HT1080 (cell line): ENCODE measurements around the gene MLPH. TPM values are rescaled to one million over a fixed set of nuclear protein-coding genes. Genes with fewer than 3 reads are reported as not detected.

ENCODE experiments used
- DNase-seq: peaks from one replicate; pipeline ENCODE4 v3.0.0-alpha.2; 2015; ENCODE audit warnings: low read depth
- total RNA-seq: library from RNA; depleted of rRNA; stranded (reverse); fragments of >200 nt; shearing (Covaris generic); gene quantifications from 2 replicates; pipeline ENCODE4 v1.2.3, GENCODE V29; 2014

MLPH gene
- total RNA-seq, 1 experiment from 2014 or later = not detected

- no peak for DNase-seq
These were observed 52.6 kb downstream of the MLPH start for GRCh38 chr2:237539681-237540080.

GRCh38 chr2:237540223-237540775 is 53.2 kb downstream of the MLPH start:
- no peak for DNase-seq

GRCh38 chr2:237540823-237541222 is 53.8 kb downstream of the MLPH start:
- peak; percentile 52 for DNase-seq

GRCh38 chr2:237541243-237541642 is 54.2 kb downstream of the MLPH start:
- no peak for DNase-seq

GRCh38 chr2:237542001-237542704 is 55.1 kb downstream of the MLPH start:
- no peak for DNase-seq

GRCh38 chr2:237546040-237546875 is 59.2 kb downstream of the MLPH start:
- no peak for DNase-seq

GRCh38 chr2:237546876-237547395 is 59.9 kb downstream of the MLPH start:
- DNase-seq = no peak

GRCh38 chr2:237547841-237548416 is 60.9 kb downstream of the MLPH start:
- DNase-seq = no peak

- DNase-seq = no peak
These were observed 62.2 kb downstream of the MLPH start for GRCh38 chr2:237549216-237549615.

GRCh38 chr2:237549643-237550415 is 62.8 kb downstream of the MLPH start:
- no peak for DNase-seq

GRCh38 chr2:237551071-237551574 is 64.1 kb downstream of the MLPH start:
- DNase-seq = no peak

- DNase-seq = peak; percentile 26
These were observed 65.9 kb downstream of the MLPH start for GRCh38 chr2:237552908-237553307.

GRCh38 chr2:237553948-237554347 is 66.9 kb downstream of the MLPH start:
- no peak for DNase-seq

GRCh38 chr2:237555560-237555959 is 68.5 kb downstream of the MLPH start:
- DNase-seq = no peak

- DNase-seq = no peak
These were observed 70.0 kb downstream of the MLPH start for GRCh38 chr2:237556773-237557632.

GRCh38 chr2:237557633-237558015 is 70.6 kb downstream of the MLPH start:
- DNase-seq = no peak

GRCh38 chr2:237558961-237559641 is 72.0 kb downstream of the MLPH start:
- peak; percentile 27 for DNase-seq

GRCh38 chr2:237561221-237561620 is 74.2 kb downstream of the MLPH start:
- no peak for DNase-seq

GRCh38 chr2:237563816-237564215 is 76.8 kb downstream of the MLPH start:
- DNase-seq = no peak
